Endothelial cell of umbilical vein (primary cell): ENCODE data around the gene TMEM98. TPM values are rescaled to one million over a fixed set of nuclear protein-coding genes. Genes with fewer than 3 reads are reported as not detected.

ENCODE experiments used
- BruUV-seq: library from RNA; stranded (reverse); fragments of 400-500 nt; replicated peaks from 2 replicates; lab custom pipeline; 2021; lab: Mats Ljungman, UMichigan
- CTCF ChIA-PET: fragments of 300-600, 350-600 bp; sonication (Branson Sonifier 250); formaldehyde crosslinking; loops from one replicate; lab custom pipeline; 2021; ENCODE audit warnings: antibody characterized with exemption, inconsistent platforms; lab: Charles Lee
- POLR2A ChIA-PET: fragments of 300-600, 350-600 bp; sonication (Branson Sonifier 250); formaldehyde crosslinking; loops from one replicate; lab custom pipeline; 2021; ENCODE audit warnings: antibody characterized with exemption, inconsistent platforms; lab: Charles Lee
- DNase-seq: peaks from one replicate; pipeline ENCODE4 v3.0.0-alpha.2; 2011; ENCODE audit warnings: low read depth, low spot score
- FAIRE-seq: peaks from 2 replicates; lab custom pipeline; 2011; peaks lifted over from hg19 to GRCh38; lab: Jason Lieb, UNC
- H2AFZ ChIP-seq: 2 replicates; pipeline ENCODE4 v1.6.0; 2012; ENCODE audit warnings: low read depth, low read length, control low read depth, inconsistent platforms
- H3K27ac ChIP-seq: 2 replicates; pipeline ENCODE4 v1.5.1; 2011; ENCODE audit warnings: low read depth, mild to moderate bottlenecking, control low read depth, low read length, moderate library complexity; ENCODE audit not compliant: insufficient read depth
- H3K27me3 ChIP-seq, 2 experiments: 2 replicates each; pipeline versions ENCODE4 v1.6.0 to v1.6.1; 2011; ENCODE audit warnings: low read length in 2 of 2, mixed read lengths in 1 of 2; ENCODE audit not compliant: control insufficient read depth in 2 of 2, insufficient read depth in 2 of 2
- H3K36me3 ChIP-seq, 2 experiments: 2 replicates in 1 of 2; 3 replicates in 1 of 2; pipeline ENCODE4 v1.5.1; 2011; ENCODE audit warnings: low read length in 2 of 2, mild to moderate bottlenecking in 1 of 2, moderate library complexity in 1 of 2; ENCODE audit not compliant: control insufficient read depth in 2 of 2, insufficient read depth in 2 of 2; ENCODE audit errors: extremely low read depth in 1 of 2
- H3K4me1 ChIP-seq: 3 replicates; pipeline ENCODE4 v1.5.1; 2011; ENCODE audit warnings: mild to moderate bottlenecking, low read length; ENCODE audit not compliant: control insufficient read depth, insufficient read depth; ENCODE audit errors: extremely low read depth
- H3K4me2 ChIP-seq: 2 replicates; pipeline ENCODE4 v1.6.1; 2011; ENCODE audit warnings: low read length, control low read depth, mixed read lengths; ENCODE audit not compliant: insufficient read depth
- H3K4me3 ChIP-seq, 3 experiments: fragments of 200-600 bp in 1 of 3; sonication (generic), shearing (Covaris generic) in 1 of 3; replicated peaks in 1 of 3; 2 replicates each; pipeline ENCODE4 v1.5.1; 2011 to 2016; ENCODE audit warnings: control low read depth in 3 of 3, low read length in 3 of 3, mild to moderate bottlenecking in 2 of 3, inconsistent platforms in 1 of 3, low read depth in 1 of 3, moderate library complexity in 1 of 3; ENCODE audit not compliant: insufficient read depth in 1 of 3
- H3K79me2 ChIP-seq: 2 replicates; pipeline ENCODE4 v1.6.0; 2012; ENCODE audit warnings: low read length, inconsistent platforms; ENCODE audit not compliant: control insufficient read depth, insufficient read depth
- H3K9ac ChIP-seq: replicated peaks from 2 replicates; pipeline ENCODE3; 2011; ENCODE audit warnings: low read length, control low read depth; ENCODE audit not compliant: insufficient read depth; ENCODE audit errors: extremely low read depth
- H3K9me1 ChIP-seq: replicated peaks from 3 replicates; pipeline ENCODE4 v1.6.0; 2011; ENCODE audit warnings: mild to moderate bottlenecking, low read length; ENCODE audit not compliant: control insufficient read depth, insufficient read depth; ENCODE audit errors: extremely low read depth
- H3K9me3 ChIP-seq: replicated peaks from 2 replicates; pipeline ENCODE4 v1.5.1; 2012; ENCODE audit warnings: low read length, inconsistent platforms; ENCODE audit not compliant: control insufficient read depth, insufficient read depth
- H4K20me1 ChIP-seq: replicated peaks from 2 replicates; pipeline ENCODE3; 2011; ENCODE audit warnings: mild to moderate bottlenecking, low read length; ENCODE audit not compliant: control insufficient read depth, insufficient read depth; ENCODE audit errors: extremely low read depth
- EZH2 ChIP-seq: IDR thresholded peaks from 2 replicates; pipeline ENCODE4 v1.6.1; 2012; ENCODE audit warnings: borderline replicate concordance, low read depth, mild to moderate bottlenecking, moderate library complexity, low read length, inconsistent platforms; ENCODE audit not compliant: severe bottlenecking
- FOS ChIP-seq: IDR thresholded peaks from 2 replicates; pipeline ENCODE4 v1.6.1; 2011; ENCODE audit warnings: mild to moderate bottlenecking, low read length, moderate library complexity, borderline replicate concordance; ENCODE audit not compliant: insufficient read depth
- GATA2 ChIP-seq: IDR thresholded peaks from 2 replicates; pipeline ENCODE4 v1.7.0; 2011; ENCODE audit warnings: low read depth, mild to moderate bottlenecking, moderate library complexity, mixed read lengths, low read length; ENCODE audit not compliant: insufficient read length, insufficient read depth
- JUN ChIP-seq: IDR thresholded peaks from 2 replicates; pipeline ENCODE4 v1.6.1; 2011; ENCODE audit warnings: borderline replicate concordance, low read depth; ENCODE audit not compliant: insufficient read length, insufficient read depth
- MYC ChIP-seq: IDR thresholded peaks from one replicate; pipeline ENCODE4 v1.6.1; 2011; ENCODE audit warnings: mild to moderate bottlenecking, low read depth, low read length
- POLR2A ChIP-seq: IDR thresholded peaks from 2 replicates; pipeline ENCODE4 v1.6.1; 2012; ENCODE audit warnings: low read depth, mild to moderate bottlenecking, control low read depth, low read length
- POLR2AphosphoS5 ChIP-seq: IDR thresholded peaks from 2 replicates; pipeline ENCODE4 v1.6.1; 2012; ENCODE audit warnings: low read depth, mild to moderate bottlenecking, control low read depth, low read length, moderate library complexity; ENCODE audit not compliant: insufficient read depth
- dilution Hi-C: fragments of 300-500 bp; cut with MboI; formaldehyde crosslinking; loops from one replicate; pipeline ENCODE4 v1.15.0; 2019; ENCODE audit warnings: low sequenced_read_pairs; ENCODE audit not compliant: extremely low pct_ligation_motif_present
- intact Hi-C: fragments of 100-400 bp; cut with micrococcal nuclease; formaldehyde crosslinking; loops from one replicate; pipeline ENCODE4 v1.10.0; 2022
- polyA plus RNA-seq, 4 experiments: library from polyadenylated mRNA; depleted of rRNA in 3 of 4; stranded (reverse) in 3 of 4; unstranded in 1 of 4; fragments of >200 nt; gene quantifications; 2 replicates each; pipeline versions ENCODE4 v1.2.1 to v1.2.3, GENCODE V29; 2011 to 2012; ENCODE audit warnings: missing spikeins in 1 of 4
- total RNA-seq: library from RNA; stranded (reverse); gene quantifications from 2 replicates; pipeline ENCODE4 v1.2.3, GENCODE V29; 2021
- TF ChIP-seq, protein P1 (sequence below), 2 donors: IDR thresholded peaks; 1 replicate in 1 of 2; 2 replicates in 1 of 2; pipeline ENCODE4 v1.5.1; 2011; ENCODE audit warnings: low read length in 2 of 2, mild to moderate bottlenecking in 2 of 2, moderate library complexity in 2 of 2, control low read depth in 1 of 2, inconsistent platforms in 1 of 2, low read depth in 1 of 2; ENCODE audit not compliant: insufficient read depth in 1 of 2; ENCODE audit errors: extremely low read depth in 1 of 2
- TF ChIP-seq, protein P2 (sequence below): IDR thresholded peaks from 2 replicates; pipeline ENCODE4 v1.6.1; 2011; ENCODE audit not compliant: insufficient read depth, insufficient read length

The TMEM98 gene
- total and polyA plus RNA-seq, 2 donors (not counting 3 experiments of a cell fraction or from before 2014, with no cell fraction given), result 83.6 to 456 TPM

- peak; percentile 82 for FAIRE-seq
These were observed 15.6 kb upstream of the TMEM98 start for GRCh38 chr17:32912218-32912897.

More at GRCh38 chr17:32912218-32912897, 15.6 kb upstream of the TMEM98 start:
- TF ChIP-seq, protein P1, sequence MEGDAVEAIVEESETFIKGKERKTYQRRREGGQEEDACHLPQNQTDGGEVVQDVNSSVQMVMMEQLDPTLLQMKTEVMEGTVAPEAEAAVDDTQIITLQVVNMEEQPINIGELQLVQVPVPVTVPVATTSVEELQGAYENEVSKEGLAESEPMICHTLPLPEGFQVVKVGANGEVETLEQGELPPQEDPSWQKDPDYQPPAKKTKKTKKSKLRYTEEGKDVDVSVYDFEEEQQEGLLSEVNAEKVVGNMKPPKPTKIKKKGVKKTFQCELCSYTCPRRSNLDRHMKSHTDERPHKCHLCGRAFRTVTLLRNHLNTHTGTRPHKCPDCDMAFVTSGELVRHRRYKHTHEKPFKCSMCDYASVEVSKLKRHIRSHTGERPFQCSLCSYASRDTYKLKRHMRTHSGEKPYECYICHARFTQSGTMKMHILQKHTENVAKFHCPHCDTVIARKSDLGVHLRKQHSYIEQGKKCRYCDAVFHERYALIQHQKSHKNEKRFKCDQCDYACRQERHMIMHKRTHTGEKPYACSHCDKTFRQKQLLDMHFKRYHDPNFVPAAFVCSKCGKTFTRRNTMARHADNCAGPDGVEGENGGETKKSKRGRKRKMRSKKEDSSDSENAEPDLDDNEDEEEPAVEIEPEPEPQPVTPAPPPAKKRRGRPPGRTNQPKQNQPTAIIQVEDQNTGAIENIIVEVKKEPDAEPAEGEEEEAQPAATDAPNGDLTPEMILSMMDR (IDR thresholded peaks at IDR 0.05; ENCODE audit: extremely low read depth in 1 of 2, insufficient read depth in 1 of 2, low read depth in 1 of 2, low read length in 2 of 2), result no peak
- no peak for TF ChIP-seq MYC
- TF ChIP-seq EZH2, result no peak
- TF ChIP-seq, protein P2, sequence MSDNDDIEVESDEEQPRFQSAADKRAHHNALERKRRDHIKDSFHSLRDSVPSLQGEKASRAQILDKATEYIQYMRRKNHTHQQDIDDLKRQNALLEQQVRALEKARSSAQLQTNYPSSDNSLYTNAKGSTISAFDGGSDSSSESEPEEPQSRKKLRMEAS, result no peak
- TF ChIP-seq GATA2, result no peak
- no peak for TF ChIP-seq JUN
- no peak for TF ChIP-seq POLR2AphosphoS5
- no peak for TF ChIP-seq POLR2A
- TF ChIP-seq FOS, result no peak
- peak; percentile 79 for DNase-seq
- CTCF ChIA-PET, result interaction anchor here (0.7 to 7.1 kb wide), 12 partner anchors 12 to 839 kb away, joined by 3 to 119 read pairs (median 4); partner anchors contain the start of gene MYO1D
- Histone ChIP-seq H3K27me3 (peaks cover 0 to 8% of the 10 kb centered on the region in 2 experiments), H3K79me2 (no peaks in the 10 kb centered on the region), H3K9ac (no peak overlapping the region), H3K36me3 (no peaks in the 10 kb centered on the region), H3K4me3 (no peak overlapping the region), H3K4me1 (peaks cover 9% of the 10 kb centered on the region), H2AFZ (peak overlapping the region; percentile 95), H4K20me1 (no peaks in the 10 kb centered on the region), H3K4me2 (peak overlapping the region; percentile 36), H3K27ac (no peak overlapping the region), H3K9me1 (no peaks in the 10 kb centered on the region), H3K9me3 (no peaks in the 10 kb centered on the region)
- POLR2A ChIA-PET, result no interaction called here
- intact Hi-C loops, result loop anchor here (1.0 to 2.0 kb wide), 2 partner anchors 15 to 36 kb away; partner anchors contain the start of gene MYO1D
- dilution Hi-C loops, result no loop called here
- no TSS peak for BruUV-seq
